HG03196 (cell line): Measurements from ENCODE around the gene CD53.
"Not testable (repeated sequence)": the region's sequence is repeated elsewhere in the genome, so short reads cannot be mapped to it uniquely, and the experiment has no call there.

Source experiments
- ATAC-seq: cut with Tn5 transposase; IDR thresholded peaks from one replicate; pipeline ENCODE4 v1.9.1; 2021; ENCODE audit not compliant: unreplicated experiment

CD53 gene

GRCh38 chr1:110914676-110915075 lies 41.7 kb downstream of the CD53 start:
- ATAC-seq: no peak

GRCh38 chr1:110915804-110916203 lies 42.9 kb downstream of the CD53 start:
- ATAC-seq: no peak

DNA sequence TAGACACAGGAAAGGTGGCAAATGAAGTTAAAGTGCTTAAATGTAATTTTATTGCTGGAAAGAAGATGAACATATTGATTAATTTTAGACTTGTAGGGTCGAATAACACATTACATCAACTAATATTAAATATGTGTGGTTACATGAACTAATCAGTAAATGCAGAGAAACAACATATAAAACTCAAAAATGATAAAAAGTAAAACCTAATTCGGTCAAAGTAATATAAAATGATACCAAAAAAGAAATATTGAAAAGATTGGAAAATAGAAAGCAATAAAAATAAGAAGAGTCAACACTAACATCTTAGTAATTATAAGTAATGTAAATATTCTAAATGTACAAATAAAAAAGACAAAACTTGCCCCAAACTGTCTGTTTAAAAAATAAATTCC lies 43.3 kb downstream of the CD53 start:
- no peak for ATAC-seq

GRCh38 chr1:110916669-110917306 lies 43.8 kb downstream of the CD53 start:
- peak; percentile 75 for ATAC-seq

DNA sequence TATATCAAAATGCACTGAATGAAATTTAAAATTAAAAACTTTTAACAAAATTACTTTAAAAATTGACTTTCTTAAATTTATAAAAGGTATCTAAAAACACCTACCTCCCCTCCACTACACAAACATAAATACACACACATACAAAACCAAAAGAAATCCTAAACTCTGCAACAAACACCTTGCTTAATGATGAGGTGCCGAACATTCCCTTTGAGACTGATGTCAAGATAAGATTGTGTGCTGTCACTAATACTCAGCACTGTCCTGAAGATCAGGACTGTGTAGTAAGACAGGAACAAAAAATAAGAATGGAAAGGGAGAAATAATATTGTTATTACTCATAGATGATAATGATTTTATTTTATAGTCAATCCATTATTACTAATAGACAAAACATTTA lies 45.1 kb downstream of the CD53 start:
- no peak for ATAC-seq

DNA sequence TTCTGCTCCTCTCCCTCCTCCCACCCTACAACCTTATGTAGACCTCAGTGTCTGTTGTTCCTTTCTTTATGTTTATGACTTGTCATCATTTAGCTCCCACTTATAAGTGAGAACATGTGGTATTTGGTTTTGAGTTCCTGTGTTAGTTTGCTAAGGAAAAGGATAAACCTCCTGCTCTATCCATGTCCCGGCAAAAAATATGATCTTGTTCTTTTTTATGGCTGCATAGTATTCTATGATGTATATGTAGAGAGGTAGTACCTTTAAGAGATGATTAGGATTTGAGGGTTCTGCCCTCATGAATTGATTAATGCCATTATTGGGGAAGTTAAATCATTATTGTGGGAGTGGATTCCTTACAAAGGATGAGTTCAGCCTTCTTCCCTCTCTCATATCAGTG lies 49.0 kb downstream of the CD53 start:
- no peak for ATAC-seq

DNA sequence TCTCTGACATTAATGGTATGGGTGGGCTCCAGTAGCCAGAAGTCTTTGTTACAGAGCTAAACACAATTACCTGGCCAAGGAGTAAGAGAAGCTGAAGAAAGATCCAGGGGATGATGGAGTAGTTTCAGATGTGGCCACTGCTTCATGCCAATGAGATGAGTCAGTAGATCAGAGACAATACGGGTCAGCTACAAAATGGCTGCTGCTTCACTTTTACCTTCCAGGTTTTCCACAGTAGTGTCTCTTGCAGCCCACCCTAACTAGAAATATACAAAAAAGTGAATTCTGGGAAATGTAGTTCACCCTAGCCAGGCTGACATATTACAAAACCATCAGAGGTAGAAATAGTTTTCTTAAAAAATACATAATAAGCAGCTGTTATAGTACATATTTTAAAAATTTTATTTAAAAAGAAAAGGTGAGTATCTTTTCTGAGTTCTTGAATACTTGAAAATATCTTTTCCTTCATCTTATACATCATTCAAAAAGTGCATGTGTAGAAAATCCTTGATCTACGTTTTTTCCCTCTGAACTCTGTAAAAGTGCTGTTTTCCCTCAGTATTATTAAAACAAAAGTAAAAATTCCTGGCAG lies 54.6 kb downstream of the CD53 start:
- no peak for ATAC-seq

GRCh38 chr1:110928191-110928590 lies 55.2 kb downstream of the CD53 start:
- ATAC-seq: no peak

- no peak for ATAC-seq
Measured at GRCh38 chr1:110928904-110929303, 56.0 kb downstream of the CD53 start.

DNA sequence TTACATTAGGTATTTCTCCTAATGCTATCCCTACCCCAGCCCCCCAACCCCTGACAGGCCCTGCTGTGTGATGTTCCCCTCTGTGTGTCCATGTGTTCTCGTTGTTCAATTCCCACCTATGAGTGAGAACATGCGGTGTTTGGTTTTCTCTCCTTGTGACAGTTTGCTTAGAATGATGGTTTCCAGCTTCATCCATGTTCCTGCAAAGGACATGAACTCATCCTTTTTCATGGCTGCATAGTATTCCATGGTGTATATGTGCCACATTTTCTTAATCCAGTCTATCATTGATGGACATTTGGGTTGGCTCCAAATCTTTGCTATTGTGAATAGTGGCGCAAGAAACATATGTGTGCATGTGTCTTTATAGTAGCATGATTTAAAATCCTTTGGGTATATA lies 58.1 kb downstream of the CD53 start:
- not testable (repeated sequence) for ATAC-seq

GRCh38 chr1:110936567-110936966 lies 63.6 kb downstream of the CD53 start:
- ATAC-seq: no peak

GRCh38 chr1:110944806-110945205 lies 71.9 kb downstream of the CD53 start:
- no peak for ATAC-seq

DNA sequence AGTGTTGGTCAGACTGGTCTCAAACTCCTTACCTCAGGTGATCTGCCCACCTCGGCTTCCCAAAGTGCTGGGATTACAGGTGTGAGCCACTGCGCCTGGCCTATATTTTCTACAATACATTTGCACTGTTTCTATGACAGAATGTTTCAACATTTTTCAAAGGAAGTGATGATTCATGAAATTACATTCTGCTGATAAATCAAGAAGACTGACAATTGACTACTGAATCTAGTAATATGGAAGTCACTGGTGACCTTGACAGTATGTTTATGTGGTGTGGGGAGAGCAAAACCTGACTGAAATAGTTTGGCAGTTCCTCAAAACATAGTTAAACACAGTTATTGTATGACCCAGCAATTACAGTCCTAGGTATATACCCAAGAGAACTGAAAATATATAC lies 72.7 kb downstream of the CD53 start:
- ATAC-seq: no peak

DNA sequence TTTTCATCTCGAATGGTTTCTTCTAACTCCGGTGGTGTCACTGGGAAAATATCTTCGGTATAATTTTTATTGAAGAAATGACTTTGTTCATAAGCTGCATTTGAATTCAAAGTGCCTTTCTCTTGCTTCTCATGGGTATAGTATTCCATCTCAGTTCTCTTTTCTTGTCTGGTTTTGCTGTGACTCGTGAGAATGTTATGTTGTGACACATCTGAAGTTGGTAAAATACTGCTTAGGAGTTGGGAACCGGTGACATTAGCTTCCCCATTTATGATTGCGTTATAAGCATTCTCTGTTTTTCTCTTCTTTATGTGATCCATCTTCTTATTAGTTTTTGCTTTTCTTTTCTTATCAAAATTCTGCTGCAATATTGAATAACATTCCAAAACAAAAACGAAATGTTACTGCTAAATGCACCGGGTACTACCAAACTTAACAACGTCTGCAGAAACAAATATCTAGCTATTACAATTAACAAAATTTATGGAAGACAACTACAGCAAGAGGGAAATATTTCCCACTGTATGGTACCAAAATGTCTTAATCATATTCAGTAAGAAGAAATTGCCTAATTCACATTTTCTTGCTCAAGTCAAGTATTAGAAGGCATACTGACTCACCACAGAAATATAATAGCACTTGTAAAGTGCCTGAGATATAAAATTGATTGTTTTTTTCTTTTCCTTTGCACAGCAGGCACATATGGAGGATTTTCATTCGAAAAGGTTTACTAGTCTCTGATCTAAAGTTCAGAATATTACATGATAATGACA lies 75.3 kb downstream of the CD53 start:
- no peak for ATAC-seq
